ENCODE measurements around the gene TNFRSF21.
"Not testable (repeated sequence)": the region's sequence is repeated elsewhere in the genome, so short reads cannot be mapped to it uniquely, and the experiment has no call there.

TNFRSF21 gene

GRCh38 chr6:47321577-47321976 lies 11.9 kb upstream of the TNFRSF21 start:
- DNase-seq: no peak

- no peak for DNase-seq
Measured at GRCh38 chr6:47319867-47320266, 10.2 kb upstream of the TNFRSF21 start.

- DNase-seq: no peak
Measured at GRCh38 chr6:47319382-47319781, 9.7 kb upstream of the TNFRSF21 start.

DNA sequence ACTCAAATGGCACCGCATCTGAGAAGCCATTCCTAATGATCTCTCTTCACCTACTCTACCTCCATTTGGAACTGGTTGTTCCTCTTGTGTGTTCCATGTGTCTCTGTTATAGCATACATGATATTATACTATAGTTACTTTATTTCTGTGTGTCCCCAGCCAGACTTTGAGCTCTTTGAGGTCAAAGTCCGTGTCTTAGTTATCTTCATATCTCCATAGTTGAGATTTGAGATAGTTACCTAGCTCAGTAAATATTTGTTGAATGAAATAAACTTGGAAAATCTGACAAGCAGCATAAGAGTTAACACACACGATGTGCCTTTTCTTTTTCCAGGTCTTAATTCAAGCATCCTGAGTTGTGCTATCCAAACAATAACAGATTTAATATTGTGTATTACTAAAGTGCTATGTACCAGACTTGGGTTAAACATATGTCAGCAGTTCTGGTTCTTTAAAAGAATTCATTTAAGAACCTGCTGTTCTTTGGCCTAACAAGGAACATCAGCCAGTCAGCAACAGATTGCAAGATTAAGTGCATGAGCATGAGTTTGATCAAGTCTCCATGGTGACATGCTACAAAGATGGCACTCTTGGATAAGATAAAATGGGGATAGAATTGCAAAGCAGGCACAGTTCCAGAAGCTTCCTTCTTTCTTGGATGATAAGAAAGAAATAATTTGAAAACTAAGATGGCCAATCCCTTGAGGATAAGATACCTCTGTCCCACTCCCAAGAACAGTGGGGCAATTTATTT lies 8.7 kb upstream of the TNFRSF21 start:
- DNase-seq: no peak

DNA sequence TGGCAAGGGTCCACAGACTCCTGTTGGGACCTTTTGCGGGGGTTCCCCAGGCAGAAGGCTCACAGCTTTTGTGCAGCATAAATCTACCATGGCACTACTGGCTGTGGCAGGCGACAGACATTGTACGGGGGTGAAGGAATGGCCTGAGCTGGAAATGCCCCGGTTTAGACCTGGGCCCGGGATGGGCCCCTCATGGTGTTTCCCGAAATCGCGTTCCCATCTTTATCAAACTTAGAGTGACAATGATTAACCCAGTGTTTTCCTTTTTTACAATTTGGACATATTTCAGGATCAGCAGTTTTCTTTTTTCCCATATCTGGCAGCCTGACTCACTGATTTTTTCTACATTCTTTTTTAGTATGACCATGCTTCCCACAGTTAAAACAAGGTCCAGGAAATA lies 5.5 kb upstream of the TNFRSF21 start:
- not testable (repeated sequence) for DNase-seq

GRCh38 chr6:47310131-47310480 lies 401 bp upstream of the TNFRSF21 start:
- no peak for DNase-seq

DNA sequence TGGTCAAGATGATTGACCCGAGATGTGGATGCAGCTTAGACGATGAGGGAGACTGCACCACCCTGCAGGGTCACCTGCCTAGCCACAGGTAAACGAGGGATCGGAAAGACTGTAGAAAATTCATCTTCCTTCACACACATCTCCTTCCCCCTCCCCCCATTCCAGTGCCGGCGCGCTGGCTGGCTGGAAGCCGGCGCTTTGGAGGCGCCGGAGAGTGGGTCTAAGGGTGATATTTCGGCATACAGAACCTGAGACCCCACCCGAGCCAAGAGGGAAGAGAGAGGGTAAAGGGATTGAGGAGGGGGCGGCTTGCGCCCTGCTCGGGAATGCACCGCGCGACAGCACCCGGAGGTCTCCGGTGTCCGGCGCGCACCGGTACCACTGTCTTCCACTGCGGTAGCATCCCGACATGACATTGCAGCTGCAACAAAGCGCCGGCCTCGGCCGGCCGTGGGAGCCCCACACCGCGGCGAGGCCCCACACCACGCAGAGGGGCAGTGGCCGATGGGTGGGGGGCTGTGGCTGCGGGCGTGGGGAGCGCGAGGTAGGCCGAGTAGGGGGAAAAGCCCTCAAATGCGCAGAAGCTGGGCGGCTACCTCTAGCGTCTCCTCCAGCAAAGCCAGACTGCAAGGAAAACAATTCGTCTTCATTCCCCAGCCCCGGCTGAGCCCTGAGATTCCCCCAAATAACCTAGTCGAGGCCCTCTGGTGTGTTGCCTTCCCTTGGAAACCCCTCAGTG lies 984 bp downstream of the TNFRSF21 start:
- no peak for DNase-seq

DNA sequence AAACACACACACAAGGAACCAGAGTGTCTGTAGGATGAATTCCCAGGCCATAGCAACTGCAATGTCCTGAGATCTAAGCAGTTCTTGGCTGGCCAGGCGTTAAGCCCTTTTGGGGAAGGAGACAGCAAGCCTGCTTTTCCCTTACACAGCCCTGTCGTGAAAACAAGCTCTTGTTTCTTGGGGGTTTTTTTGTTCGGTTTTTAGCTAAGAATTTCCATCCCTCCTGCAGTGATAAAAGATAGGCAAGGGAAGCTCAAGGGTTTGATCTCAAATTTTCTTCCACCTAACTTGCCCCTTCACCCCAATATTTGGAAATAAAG lies 1.5 kb downstream of the TNFRSF21 start:
- DNase-seq: no peak

DNA sequence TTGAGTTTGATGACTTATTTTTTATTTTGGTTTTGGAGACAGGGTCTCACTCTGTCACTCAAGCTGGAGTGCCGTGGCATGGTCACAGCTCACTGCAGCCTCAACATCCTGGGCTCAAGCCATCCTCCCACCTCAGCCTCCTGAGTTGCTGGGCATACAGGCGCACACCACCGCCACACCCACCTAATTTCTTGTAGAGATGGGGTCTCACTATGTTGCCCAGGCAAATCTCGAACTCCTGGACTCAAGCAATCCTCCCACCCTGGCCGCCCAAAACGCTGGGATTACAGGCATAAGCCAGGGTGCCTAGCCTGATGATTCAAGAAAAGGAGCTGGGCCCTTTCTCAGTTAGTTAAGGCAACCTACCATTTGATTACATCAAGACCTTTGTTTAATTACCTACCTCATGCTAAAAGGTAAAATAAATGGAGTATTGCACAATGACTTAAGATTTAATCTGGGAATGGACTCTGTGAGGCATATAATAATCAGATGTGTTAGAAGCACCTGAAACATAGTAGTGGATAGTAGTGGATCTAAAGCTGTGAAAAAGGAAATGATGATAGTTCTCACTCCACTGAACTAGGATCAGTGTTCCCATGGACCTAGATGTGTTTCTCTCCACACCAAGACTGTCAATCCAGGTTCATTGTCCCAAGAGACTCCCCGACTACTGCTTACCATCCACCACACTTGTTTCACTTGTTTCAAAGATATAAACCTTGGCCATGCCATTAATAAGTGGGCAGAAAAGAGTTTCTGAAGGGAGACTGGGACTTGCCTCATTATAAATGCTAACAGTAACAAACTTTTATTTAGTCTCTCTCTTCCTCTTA lies 2.1 kb downstream of the TNFRSF21 start:
- DNase-seq: no peak

DNA sequence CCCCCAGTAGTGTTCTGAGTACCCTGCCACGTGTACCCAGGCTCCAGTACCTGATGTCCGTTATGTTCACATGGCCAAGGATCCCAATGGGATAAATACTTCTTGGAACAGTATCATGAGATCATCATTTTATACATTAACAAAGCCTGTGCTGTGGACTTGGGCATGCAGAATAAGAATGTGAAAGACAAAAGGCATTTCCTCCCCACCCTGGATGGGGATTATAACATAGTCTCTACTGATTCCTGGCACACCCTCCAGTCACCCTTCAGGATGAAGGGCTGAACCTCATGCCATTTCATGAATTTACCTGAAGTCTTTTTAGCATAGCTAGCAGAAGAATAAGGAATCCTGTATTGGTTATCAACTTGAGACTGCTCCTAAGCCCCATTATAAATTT lies 2.8 kb downstream of the TNFRSF21 start:
- no peak for DNase-seq

- peak; percentile 26 for DNase-seq
Measured at GRCh38 chr6:47303861-47304260, 5.8 kb downstream of the TNFRSF21 start.

GRCh38 chr6:47303342-47303741 lies 6.4 kb downstream of the TNFRSF21 start:
- DNase-seq: no peak

- DNase-seq: no peak
Measured at GRCh38 chr6:47302043-47302442, 7.7 kb downstream of the TNFRSF21 start.

GRCh38 chr6:47301441-47301840 lies 8.3 kb downstream of the TNFRSF21 start:
- DNase-seq: no peak

DNA sequence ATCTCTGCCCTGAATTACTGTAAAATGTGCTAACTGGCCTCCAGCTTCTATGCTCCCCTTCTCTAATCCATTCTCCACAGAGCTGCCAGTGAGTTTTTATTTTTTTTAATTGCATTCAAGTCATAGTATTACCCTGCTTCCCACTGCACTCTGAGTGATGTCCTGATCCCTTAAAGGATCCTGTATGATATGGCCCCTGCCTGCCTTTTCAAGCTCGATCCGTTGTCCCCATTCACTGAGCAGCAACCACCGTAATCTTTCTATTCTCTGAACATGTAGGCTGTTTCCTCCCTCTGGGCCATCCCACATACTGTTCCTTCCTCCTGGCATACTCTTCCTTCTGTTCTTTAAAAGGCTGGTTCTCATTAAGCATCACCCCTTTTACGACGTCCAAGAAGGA lies 9.3 kb downstream of the TNFRSF21 start:
- no peak for DNase-seq

GRCh38 chr6:47299965-47300364 lies 9.7 kb downstream of the TNFRSF21 start:
- no peak for DNase-seq

- DNase-seq: no peak
Measured at GRCh38 chr6:47298475-47298874, 11.2 kb downstream of the TNFRSF21 start.

GRCh38 chr6:47294990-47295389 lies 14.7 kb downstream of the TNFRSF21 start:
- no peak for DNase-seq

GRCh38 chr6:47292944-47293343 lies 16.8 kb downstream of the TNFRSF21 start:
- no peak for DNase-seq

GRCh38 chr6:47292027-47292426 lies 17.7 kb downstream of the TNFRSF21 start:
- no peak for DNase-seq

DNA sequence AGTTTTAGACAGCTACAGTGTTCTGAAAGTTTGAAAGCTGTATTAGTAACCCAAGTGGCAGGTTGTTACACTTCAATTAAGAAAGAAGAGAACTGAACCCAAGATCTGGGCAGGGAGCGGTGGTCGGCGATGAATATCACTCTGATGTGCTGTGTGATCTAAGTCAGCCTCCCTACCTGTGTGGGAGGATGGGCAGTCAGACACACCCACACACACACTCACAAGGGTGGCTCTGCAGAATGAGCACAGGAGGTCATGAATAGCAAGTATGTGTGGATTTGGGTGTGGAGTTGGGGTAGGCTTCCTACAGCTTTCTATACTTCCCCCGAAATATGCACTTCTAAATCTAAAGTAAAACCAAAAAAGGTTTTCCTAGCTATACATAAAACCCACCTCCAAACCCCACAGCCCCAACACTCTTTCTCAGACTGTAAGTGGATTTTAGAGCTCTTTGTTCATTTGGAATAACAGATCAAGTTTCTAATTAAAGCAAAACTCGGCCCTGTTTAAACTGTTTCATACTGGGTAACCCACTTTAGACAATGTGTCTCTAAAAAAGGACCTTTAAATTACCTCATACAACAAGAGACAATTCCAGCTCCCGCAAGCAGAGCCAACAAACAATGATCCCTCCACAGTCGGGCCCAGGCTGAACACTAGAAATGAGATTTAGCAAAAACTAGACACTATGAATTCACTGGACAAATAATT lies 19.4 kb downstream of the TNFRSF21 start:
- no peak for DNase-seq

GRCh38 chr6:47288267-47289090 lies 21.2 kb downstream of the TNFRSF21 start:
- peak; percentile 70 for DNase-seq
